Psoas muscle (tissue), 8 donors: ENCODE data around the gene CDK5. TPM values are rescaled to one million over a fixed set of nuclear protein-coding genes. Genes with fewer than 3 reads are reported as not detected.
A peak's percentile ranks its signal among the peaks of the same experiment; 100 is the strongest.

ENCODE experiments used
- ATAC-seq, 4 donors: fragments of 200-7000 bp; cut with Tn5 transposase; one replicate each; pipeline ENCODE4 v1.9.1; 2020; ENCODE audit warnings: moderate library complexity in 3 of 4, mild to moderate bottlenecking in 2 of 4
- DNase-seq, 2 donors: peaks; one replicate each; pipeline ENCODE4 v3.0.0-alpha.2; 2020
- H3K27ac ChIP-seq: fragments of 200-600 bp; one replicate; pipeline ENCODE4 v1.8.0; 2022
- H3K27me3 ChIP-seq, 3 donors: fragments of 200-600 bp in 1 of 3; one replicate each; pipeline versions ENCODE4 v1.6.1 to v1.8.0; 2013 to 2022; ENCODE audit warnings: low read length in 2 of 3, mild to moderate bottlenecking in 2 of 3, moderate library complexity in 1 of 3; ENCODE audit not compliant: insufficient read depth in 3 of 3
- H3K36me3 ChIP-seq, 2 donors: fragments of 200-600 bp in 1 of 2; one replicate each; pipeline versions ENCODE4 v1.6.1 to v1.8.0; 2013 to 2022; ENCODE audit warnings: low read depth in 1 of 2, mild to moderate bottlenecking in 1 of 2, moderate library complexity in 1 of 2; ENCODE audit not compliant: insufficient read depth in 1 of 2
- H3K4me1 ChIP-seq: fragments of 200-600 bp; one replicate; pipeline ENCODE4 v1.8.0; 2022
- H3K4me3 ChIP-seq: fragments of 200-600 bp; one replicate; pipeline ENCODE4 v1.8.0; 2022; ENCODE audit warnings: mild to moderate bottlenecking
- H3K9me3 ChIP-seq: fragments of 200-600 bp; one replicate; pipeline ENCODE4 v1.8.0; 2022
- WGBS, 3 donors: extraction: QIAGEN DNeasy Blood & Tissue Kit; methylation state at CpG; one replicate each; pipeline versions ENCODE4 v1.1.6 to v1.1.7; 2013; 5-methylcytosine and 5-hydroxymethylcytosine counted together
- intact Hi-C, 2 donors: fragments of 100-400 bp; cut with DNase I; formaldehyde crosslinking; loops; one replicate each; pipeline versions ENCODE4 v1.11.0 to v1.14.2; 2022
- polyA plus RNA-seq, 3 donors: library from polyadenylated mRNA; stranded (reverse); fragments of 200-250 nt; gene quantifications; one replicate each; pipeline ENCODE4 v1.2.3, GENCODE V29; 2013
- total RNA-seq, 4 donors: library from RNA; stranded (reverse); fragmentation: NEBNext Ultra II Directional in 2 of 4; extraction: Animal tissue kit (Norgen Biotek cat#: 25700) in 2 of 4; gene quantifications; one replicate each; pipeline versions ENCODE4 v1.2.1 to v1.2.4, GENCODE V29; 2021 to 2023
- TF ChIP-seq, protein P1 (sequence below): fragments of 200-600 bp; IDR thresholded peaks from one replicate; pipeline ENCODE4 v1.8.0; 2022; ENCODE audit warnings: antibody characterized with exemption
- donor health status: healthy with polysubstance abuse.
- donor health status: DM: no; HTN: no; CAD: no; lungs with moderate emphysema.
- donor health status: Bipolar disorder and iron deficiency.
- donor health status: healthy.
- donor health status: DM: yes; HTN: yes; CAD: no.
- donor health status: DM: no; HTN: no; CAD: no.
- donor health status: DM: no; HTN: no; CAD: no.
- donor health status: DM: yes; HTN: yes; CAD: no.

The CDK5 gene
- total and polyA plus RNA-seq, 7 donors: 3.8 to 15.2 (median 5.8) TPM

DNA sequence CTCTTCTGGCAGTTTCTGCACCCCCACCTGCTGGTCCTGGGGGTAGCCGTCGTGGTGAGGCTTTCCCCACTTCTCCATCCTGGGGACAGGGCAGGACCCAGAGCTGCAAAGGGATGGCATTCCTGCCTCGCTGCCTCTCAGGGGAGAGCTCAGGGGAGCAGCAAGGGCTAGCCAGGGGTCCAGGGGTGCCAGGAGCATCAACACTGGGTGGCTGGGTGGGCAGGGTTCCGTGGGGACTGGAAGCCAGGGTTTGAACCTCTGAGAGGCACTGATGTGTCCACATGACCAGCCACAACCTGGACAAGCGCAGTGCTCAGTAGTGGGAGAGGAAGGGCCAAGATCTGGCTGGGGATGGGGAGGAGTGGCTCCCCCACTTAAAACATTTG is 23.8 kb downstream of the CDK5 start:
- Histone ChIP-seq H3K4me3 (no peak overlapping the region), H3K36me3 (peaks cover 6 to 61% of the 10 kb centered on the region in 2 donors), H3K9me3 (no peaks in the 10 kb centered on the region), H3K4me1 (peaks cover 26% of the 10 kb centered on the region), H3K27me3 (no peaks in the 10 kb centered on the region), H3K27ac (no peak overlapping the region)
- TF ChIP-seq, protein P1, sequence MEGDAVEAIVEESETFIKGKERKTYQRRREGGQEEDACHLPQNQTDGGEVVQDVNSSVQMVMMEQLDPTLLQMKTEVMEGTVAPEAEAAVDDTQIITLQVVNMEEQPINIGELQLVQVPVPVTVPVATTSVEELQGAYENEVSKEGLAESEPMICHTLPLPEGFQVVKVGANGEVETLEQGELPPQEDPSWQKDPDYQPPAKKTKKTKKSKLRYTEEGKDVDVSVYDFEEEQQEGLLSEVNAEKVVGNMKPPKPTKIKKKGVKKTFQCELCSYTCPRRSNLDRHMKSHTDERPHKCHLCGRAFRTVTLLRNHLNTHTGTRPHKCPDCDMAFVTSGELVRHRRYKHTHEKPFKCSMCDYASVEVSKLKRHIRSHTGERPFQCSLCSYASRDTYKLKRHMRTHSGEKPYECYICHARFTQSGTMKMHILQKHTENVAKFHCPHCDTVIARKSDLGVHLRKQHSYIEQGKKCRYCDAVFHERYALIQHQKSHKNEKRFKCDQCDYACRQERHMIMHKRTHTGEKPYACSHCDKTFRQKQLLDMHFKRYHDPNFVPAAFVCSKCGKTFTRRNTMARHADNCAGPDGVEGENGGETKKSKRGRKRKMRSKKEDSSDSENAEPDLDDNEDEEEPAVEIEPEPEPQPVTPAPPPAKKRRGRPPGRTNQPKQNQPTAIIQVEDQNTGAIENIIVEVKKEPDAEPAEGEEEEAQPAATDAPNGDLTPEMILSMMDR: no peak
- 84 to 94% (median 88%) methylated on average over 5 of the region's 5 CpGs for WGBS, 3 donors
- DNase-seq: no peak
- ATAC-seq: no peak
- intact Hi-C loops: loop anchor here in 1 of 2 donors (5.0 kb wide), 1 partner anchor 78 kb away; no protein-coding TSS in a partner anchor

DNA sequence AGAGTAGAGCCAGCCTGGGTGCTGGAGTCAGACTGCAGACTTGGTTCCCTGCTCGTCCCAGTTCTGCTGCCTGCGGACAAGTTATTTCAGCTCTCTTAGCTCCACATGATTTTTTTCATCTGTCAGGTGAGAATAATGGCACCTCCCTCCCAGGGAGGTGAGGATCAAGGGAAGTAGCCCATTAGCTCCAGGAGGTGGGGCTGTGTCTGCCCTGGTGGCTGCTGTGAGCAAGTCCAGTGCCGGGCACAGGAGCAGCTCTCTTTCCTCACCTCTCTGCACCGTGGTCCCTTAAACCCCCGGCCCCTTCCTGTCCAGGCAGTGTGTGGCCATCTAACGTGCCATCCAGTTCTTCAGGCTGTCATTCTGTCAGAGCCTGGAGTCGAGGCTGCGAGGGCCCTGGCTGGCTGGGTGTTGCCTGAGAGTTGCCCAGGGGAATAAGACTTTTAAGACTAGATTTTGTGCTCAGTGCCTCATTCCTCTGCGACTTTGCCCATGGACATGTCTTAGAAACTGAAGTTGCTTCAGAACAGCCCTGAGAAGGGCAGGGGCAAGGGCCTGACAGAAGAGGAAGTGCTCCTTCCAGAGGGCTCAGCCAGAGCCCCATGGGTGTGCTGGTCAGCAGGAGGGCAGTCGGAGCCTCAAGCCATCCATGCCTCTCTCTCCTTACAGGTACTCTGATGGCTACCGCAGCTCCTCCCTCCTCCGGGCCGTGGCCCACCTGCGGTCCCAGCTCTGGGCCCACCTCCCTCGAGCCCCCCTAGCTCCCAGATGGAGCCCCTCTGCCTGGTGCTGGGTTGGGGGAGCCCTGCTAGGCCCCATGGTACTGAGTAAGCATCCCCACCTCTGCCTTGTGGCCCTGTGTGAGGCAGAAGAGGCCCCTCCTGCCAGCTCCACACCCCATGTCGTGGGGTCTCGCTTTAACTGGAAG is 24.5 kb downstream of the CDK5 start:
- WGBS, 3 donors: 86 to 91% (median 89%) methylated on average over 17 of the region's 17 CpGs
- ATAC-seq (no peak), DNase-seq (no peak)
- intact Hi-C loops: loop anchor here in 1 of 2 donors (5.0 kb wide), 1 partner anchor 79 kb away; no protein-coding TSS in a partner anchor
- TF ChIP-seq, protein P1: no peak
- Histone ChIP-seq H3K4me3 (no peak overlapping the region), H3K9me3 (no peaks in the 10 kb centered on the region), H3K36me3 (peaks cover 6 to 61% of the 10 kb centered on the region in 2 donors), H3K4me1 (peaks cover 22% of the 10 kb centered on the region), H3K27ac (no peak overlapping the region), H3K27me3 (no peaks in the 10 kb centered on the region)

DNA sequence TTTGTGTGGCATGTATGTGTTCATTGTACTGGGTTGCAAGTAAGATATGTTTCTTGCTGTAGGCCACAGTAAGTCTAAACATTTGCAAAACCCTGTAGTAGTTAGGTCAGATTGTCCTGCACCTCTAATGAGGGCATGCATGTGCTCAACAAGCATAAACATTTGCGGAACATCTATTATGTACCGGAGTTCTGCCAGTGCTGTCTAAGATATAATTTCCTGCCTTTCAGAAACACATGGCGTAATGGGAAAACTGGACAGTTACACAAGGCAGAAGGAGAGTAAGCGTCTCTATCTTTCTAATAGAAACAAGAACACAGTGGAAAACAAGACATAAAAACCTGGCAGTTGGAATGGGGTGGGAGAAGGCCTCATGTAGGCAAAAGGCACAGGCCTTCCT is 26.7 kb downstream of the CDK5 start:
- no peak overlapping the region for H3K4me3 ChIP-seq
- TF ChIP-seq, protein P1: no peak
- H3K36me3 ChIP-seq: peaks cover under 1 to 42% of the 10 kb centered on the region in 2 donors
- WGBS, 3 donors: 85 to 91% (median 87%) methylated on average over 4 of the region's 4 CpGs
- H3K9me3 ChIP-seq: no peaks in the 10 kb centered on the region
- ATAC-seq: no peak
- no peak for DNase-seq
- no peaks in the 10 kb centered on the region for H3K27me3 ChIP-seq
- peaks cover 22% of the 10 kb centered on the region for H3K4me1 ChIP-seq
- no peak overlapping the region for H3K27ac ChIP-seq
- intact Hi-C loops: loop anchor here in 1 of 2 donors (5.0 kb wide), 1 partner anchor 81 kb away; no protein-coding TSS in a partner anchor

DNA sequence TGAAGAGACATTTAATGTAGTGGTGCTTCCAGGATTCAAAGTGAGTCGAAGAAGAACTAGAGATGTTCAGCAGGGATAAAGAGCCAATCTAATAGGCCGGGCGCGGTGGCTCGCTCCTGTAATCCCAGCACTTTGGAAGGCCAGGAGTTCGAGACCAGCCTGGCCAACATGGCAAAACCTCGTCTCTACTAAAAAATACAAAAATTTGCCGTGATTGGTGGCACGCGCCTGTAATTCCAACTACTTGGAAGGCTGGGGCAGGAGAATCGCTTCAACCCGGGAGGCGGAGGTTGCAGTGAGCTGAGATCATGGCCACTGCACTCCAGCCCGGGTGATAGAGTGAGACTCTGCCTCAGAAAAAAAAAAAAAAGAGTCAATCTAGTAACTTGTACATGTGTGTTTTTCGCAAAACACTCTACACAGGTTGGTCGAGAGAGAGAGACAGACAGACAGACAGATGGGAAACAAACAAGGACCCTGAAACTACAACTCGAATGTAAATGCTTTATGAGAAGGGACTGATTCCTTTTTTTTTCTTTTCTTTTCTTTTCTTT is 28.7 kb downstream of the CDK5 start:
- Histone ChIP-seq H3K4me3 (peak overlapping the region; percentile 82), H3K27ac (peak overlapping the region; percentile 88), H3K36me3 (peaks cover 0 to 25% of the 10 kb centered on the region in 2 donors), H3K4me1 (peaks cover 9% of the 10 kb centered on the region), H3K9me3 (no peaks in the 10 kb centered on the region), H3K27me3 (no peaks in the 10 kb centered on the region)
- WGBS, 3 donors: 34 to 45% (median 37%) methylated on average over 17 of the region's 17 CpGs
- no peak for DNase-seq
- ATAC-seq: peak in 2 of 4 donors; percentile 5 to 18
- TF ChIP-seq, protein P1: no peak
- intact Hi-C loops: loop anchor here in 1 of 2 donors (5.0 kb wide), 1 partner anchor 83 kb away; no protein-coding TSS in a partner anchor
